GM12875 (cell line): ENCODE data around the gene TMEM175.

Experiments
- H3K4me3 ChIP-seq: one replicate; pipeline ENCODE4 v1.5.1; 2011; ENCODE audit warnings: low read depth, low read length, control low read depth
- TF ChIP-seq, protein P1 (sequence below): IDR thresholded peaks from 2 replicates; pipeline ENCODE4 v1.5.1; 2011; ENCODE audit warnings: low read depth, mild to moderate bottlenecking, control low read depth, inconsistent platforms, low read length, moderate library complexity, borderline replicate concordance; ENCODE audit not compliant: insufficient read depth

Gene TMEM175

DNA sequence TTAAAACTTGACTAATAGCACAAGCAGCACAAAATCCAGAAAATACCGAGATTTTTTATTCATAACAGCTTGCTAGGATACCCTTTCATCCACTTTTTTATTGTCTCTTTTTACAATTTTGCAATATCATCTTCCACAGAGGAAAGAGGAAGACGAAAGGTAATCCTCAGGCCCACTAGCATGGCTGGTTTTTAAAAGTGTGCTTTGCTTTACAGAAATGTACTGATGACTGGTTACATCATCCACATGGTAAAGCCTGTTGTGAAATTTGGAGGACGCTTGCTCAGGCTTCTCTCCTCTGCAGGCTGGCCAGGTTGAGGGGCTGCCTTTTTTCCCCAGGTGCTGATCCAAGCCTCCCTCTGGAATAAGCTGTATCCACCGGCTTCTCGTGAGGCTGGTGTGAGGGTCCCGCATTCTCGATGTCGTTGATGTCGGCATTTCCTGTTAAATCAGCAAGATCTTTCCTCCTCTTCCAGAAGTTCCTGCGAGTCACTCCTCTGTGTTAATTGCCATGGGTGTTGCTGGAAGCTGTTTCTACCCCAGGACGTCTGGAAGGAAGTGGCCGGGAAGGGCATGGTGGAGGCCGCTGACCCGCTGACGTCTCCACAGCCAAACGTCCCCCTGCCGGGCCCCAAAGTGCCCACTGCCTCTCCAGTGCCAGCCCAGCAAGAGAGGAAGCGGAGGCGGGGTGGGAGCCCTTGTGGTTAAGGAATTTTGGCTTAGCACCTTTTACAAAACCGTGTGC lies 46.9 kb downstream of the TMEM175 start:
- TF ChIP-seq, protein P1, sequence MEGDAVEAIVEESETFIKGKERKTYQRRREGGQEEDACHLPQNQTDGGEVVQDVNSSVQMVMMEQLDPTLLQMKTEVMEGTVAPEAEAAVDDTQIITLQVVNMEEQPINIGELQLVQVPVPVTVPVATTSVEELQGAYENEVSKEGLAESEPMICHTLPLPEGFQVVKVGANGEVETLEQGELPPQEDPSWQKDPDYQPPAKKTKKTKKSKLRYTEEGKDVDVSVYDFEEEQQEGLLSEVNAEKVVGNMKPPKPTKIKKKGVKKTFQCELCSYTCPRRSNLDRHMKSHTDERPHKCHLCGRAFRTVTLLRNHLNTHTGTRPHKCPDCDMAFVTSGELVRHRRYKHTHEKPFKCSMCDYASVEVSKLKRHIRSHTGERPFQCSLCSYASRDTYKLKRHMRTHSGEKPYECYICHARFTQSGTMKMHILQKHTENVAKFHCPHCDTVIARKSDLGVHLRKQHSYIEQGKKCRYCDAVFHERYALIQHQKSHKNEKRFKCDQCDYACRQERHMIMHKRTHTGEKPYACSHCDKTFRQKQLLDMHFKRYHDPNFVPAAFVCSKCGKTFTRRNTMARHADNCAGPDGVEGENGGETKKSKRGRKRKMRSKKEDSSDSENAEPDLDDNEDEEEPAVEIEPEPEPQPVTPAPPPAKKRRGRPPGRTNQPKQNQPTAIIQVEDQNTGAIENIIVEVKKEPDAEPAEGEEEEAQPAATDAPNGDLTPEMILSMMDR = no peak
- no peak overlapping the region for H3K4me3 ChIP-seq

DNA sequence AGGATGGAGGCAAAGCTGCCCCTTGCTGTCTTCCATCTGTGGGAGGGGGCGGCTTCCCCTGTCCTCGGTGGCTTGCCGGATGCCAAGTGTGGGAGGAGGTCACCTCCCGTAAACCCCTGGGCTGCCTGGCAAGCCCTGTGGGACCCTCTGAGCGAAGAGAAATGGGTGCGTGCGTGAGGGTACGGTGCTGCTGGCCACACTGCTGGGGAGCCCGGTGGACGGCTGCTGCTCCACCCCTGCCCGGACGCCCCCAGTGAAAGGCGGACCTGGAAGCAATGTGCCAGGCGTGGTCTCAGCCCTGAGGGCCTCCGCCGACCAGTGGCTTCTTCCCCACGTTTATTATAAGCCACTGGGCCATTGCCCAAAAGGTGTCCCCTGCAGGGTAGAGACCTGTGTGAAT lies 50.0 kb downstream of the TMEM175 start:
- H3K4me3 ChIP-seq = no peak overlapping the region
- TF ChIP-seq, protein P1 = no peak

DNA sequence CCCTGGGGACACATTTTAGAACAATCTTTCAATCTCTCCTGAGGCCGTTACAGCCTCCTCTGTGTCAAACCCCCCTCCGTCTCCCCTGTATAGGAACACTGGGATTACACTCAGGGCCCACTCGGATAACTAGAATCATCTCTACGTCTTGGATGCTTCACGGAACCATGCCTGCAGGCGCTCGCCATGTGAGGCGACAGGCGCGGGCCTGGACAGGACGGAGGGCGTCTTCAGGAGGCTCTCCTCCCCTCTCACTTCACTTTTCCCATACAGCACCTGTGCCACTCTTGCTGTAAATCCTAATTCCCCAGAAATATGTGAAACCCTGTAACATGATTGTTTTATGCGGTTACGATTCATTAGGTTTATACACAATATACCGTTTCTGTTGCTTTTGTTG lies 50.6 kb downstream of the TMEM175 start:
- H3K4me3 ChIP-seq = no peak overlapping the region
- TF ChIP-seq, protein P1 = no peak

DNA sequence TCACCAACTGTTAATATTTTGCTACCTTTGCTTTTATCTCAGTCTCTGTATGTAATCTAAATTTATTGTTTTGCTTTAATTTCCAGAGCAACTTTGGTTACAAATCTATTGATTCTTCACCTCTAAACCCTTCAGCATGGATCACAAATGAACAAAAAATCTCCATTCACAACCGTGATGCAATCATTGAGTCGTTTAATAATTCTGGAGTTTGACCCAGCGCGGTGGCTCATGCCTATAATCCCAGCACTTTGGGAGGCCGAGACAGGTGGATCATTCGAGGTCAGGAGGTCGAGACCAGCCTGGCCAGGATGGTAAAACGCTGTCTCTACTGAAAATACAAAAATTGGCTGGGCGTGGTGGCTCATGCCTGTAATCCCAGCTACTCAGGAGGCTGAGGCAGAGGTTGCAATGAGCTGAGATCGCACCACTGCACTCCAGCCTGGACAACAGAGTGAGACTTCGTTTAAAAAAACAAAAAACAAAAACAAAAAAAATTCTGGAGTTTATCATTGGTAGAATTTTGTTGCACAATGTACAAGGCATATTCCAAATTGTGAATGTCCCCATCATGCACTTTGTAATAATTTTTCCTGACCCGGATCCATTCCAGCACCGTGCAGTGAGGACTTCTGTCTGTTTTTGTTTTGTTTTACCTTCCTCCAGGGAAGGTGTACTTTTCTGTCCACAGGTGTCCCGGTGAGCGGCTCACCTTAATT lies 52.2 kb downstream of the TMEM175 start:
- TF ChIP-seq, protein P1 = no peak

DNA sequence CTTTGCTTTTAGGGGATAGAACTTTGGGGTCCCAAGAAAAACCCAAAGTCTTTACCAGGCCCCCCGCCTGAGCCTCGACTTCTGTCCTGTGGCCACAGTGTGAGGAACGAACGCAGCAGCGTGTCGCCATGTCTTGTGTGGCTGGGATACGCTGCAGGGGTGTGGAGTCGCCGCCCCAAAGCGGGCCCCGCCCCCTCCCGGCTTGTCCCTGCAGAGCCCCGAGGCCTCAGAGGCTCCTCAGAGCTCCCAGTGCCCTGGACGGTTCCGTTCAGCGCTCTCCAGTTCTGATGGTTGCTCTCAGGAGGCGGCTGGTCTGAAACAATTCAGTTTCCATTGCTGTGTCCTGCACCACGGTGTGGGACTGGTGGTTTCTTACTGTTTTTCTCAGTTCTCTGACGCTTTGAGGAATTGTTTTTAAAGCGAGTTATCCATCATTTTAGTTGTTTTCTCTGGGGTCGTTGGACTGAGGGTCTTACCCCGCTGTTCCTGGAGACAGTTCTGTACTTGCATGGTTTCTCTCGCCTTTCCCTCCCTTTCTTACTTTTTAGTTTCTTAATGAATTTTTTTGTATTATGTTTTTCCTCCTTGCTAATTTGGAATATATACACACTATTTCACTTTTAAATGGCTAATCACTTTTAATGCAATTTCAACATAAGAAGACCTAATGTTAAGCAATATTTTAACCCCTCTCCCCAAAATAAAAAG lies 53.0 kb downstream of the TMEM175 start:
- no peak overlapping the region for H3K4me3 ChIP-seq
- TF ChIP-seq, protein P1 = no peak

More for the DNA sequence above, 52.2 kb downstream of the TMEM175 start:
- no peak overlapping the region for H3K4me3 ChIP-seq

DNA sequence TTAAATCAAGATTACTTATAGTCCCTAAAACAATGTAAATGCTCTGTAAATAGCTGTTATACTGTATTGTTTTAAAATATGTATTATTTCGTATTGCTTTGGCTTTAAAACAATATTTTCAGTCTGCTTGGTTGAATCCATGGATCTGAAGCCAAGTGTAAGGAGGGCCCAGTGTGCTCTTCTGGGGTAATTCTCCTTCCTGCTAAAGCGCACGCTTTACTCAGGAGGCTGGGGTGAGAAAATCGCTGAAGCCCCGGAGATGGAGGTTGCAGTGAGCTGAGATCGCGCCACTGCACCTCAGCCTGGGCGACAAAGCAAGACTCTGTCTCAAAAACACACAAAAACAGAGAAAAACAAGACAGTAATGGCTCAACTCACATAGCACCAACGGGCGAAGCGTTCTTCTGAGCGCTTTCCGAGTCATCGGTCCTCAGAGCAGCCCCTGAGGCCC lies 54.2 kb downstream of the TMEM175 start:
- TF ChIP-seq, protein P1 = no peak
- no peak overlapping the region for H3K4me3 ChIP-seq
